Measurements from ENCODE around the gene GGNBP2.
A peak's percentile ranks its signal among the peaks of the same experiment; 100 is the strongest.

Gene GGNBP2

GRCh38 chr17:36611345-36612072, 66.8 kb downstream of the GGNBP2 start:
- TF ChIP-seq POLR2A (IDR thresholded peaks at IDR 0.05; ENCODE audit: low read length): no peak
- TF ChIP-seq GATA1 (IDR thresholded peaks at IDR 0.05; ENCODE audit: low read depth, low read length): no peak
- DNase-seq: peak; percentile 82 to 85

- TF ChIP-seq POLR2A (IDR thresholded peaks at IDR 0.05; ENCODE audit: low read length): no peak
- no peak for TF ChIP-seq GATA1 (IDR thresholded peaks at IDR 0.05; ENCODE audit: low read depth, low read length)
Observed at GRCh38 chr17:36612323-36612722, 67.6 kb downstream of the GGNBP2 start.

GRCh38 chr17:36613155-36613554, 68.4 kb downstream of the GGNBP2 start:
- no peak for DNase-seq
- TF ChIP-seq GATA1 (IDR thresholded peaks at IDR 0.05; ENCODE audit: low read depth, low read length): no peak
- no peak for TF ChIP-seq POLR2A (IDR thresholded peaks at IDR 0.05; ENCODE audit: low read length)

More at GRCh38 chr17:36612323-36612722, 67.6 kb downstream of the GGNBP2 start:
- no peak for DNase-seq

- TF ChIP-seq POLR2A (IDR thresholded peaks at IDR 0.05; ENCODE audit: low read length) (no peak), GATA1 (IDR thresholded peaks at IDR 0.05; ENCODE audit: low read depth, low read length) (no peak)
- no peak for DNase-seq
Observed at GRCh38 chr17:36614081-36614480, 69.4 kb downstream of the GGNBP2 start.

- DNase-seq: no peak
- TF ChIP-seq POLR2A (IDR thresholded peaks at IDR 0.05; ENCODE audit: low read length) (no peak), GATA1 (IDR thresholded peaks at IDR 0.05; ENCODE audit: low read depth, low read length) (no peak)
Observed at GRCh38 chr17:36614933-36615332, 70.2 kb downstream of the GGNBP2 start.

GRCh38 chr17:36616061-36617029, 71.6 kb downstream of the GGNBP2 start:
- no peak for DNase-seq
- no peak for TF ChIP-seq GATA1 (IDR thresholded peaks at IDR 0.05; ENCODE audit: low read depth, low read length)
- TF ChIP-seq POLR2A (IDR thresholded peaks at IDR 0.05; ENCODE audit: low read length): no peak

GRCh38 chr17:36617773-36618172, 73.1 kb downstream of the GGNBP2 start:
- TF ChIP-seq POLR2A (IDR thresholded peaks at IDR 0.05; ENCODE audit: low read length): no peak
- DNase-seq: no peak

GRCh38 chr17:36623281-36623680, 78.6 kb downstream of the GGNBP2 start:
- TF ChIP-seq GATA1 (IDR thresholded peaks at IDR 0.05; ENCODE audit: low read depth, low read length) (no peak), POLR2A (IDR thresholded peaks at IDR 0.05; ENCODE audit: low read length) (no peak)

GRCh38 chr17:36625188-36625587, 80.5 kb downstream of the GGNBP2 start:
- TF ChIP-seq GATA1 (IDR thresholded peaks at IDR 0.05; ENCODE audit: low read depth, low read length) (no peak), POLR2A (IDR thresholded peaks at IDR 0.05; ENCODE audit: low read length) (no peak)
- DNase-seq: no peak

More at GRCh38 chr17:36623281-36623680, 78.6 kb downstream of the GGNBP2 start:
- DNase-seq: peak; percentile 7 to 11

GRCh38 chr17:36627101-36627500, 82.4 kb downstream of the GGNBP2 start:
- TF ChIP-seq POLR2A (IDR thresholded peaks at IDR 0.05; ENCODE audit: low read length) (no peak), GATA1 (IDR thresholded peaks at IDR 0.05; ENCODE audit: low read depth, low read length) (no peak)
- DNase-seq: no peak

GRCh38 chr17:36628576-36628975, 83.9 kb downstream of the GGNBP2 start:
- TF ChIP-seq GATA1 (IDR thresholded peaks at IDR 0.05; ENCODE audit: low read depth, low read length) (no peak), POLR2A (IDR thresholded peaks at IDR 0.05; ENCODE audit: low read length) (no peak)
- DNase-seq: no peak

GRCh38 chr17:36629252-36629847, 84.6 kb downstream of the GGNBP2 start:
- no peak for TF ChIP-seq POLR2A (IDR thresholded peaks at IDR 0.05; ENCODE audit: low read length)
- TF ChIP-seq GATA1 (IDR thresholded peaks at IDR 0.05; ENCODE audit: low read depth, low read length): no peak
- peak; percentile 86 to 92 for DNase-seq

GRCh38 chr17:36629970-36630502, 85.3 kb downstream of the GGNBP2 start:
- no peak for DNase-seq
- no peak for TF ChIP-seq GATA1 (IDR thresholded peaks at IDR 0.05; ENCODE audit: low read depth, low read length)
- no peak for TF ChIP-seq POLR2A (IDR thresholded peaks at IDR 0.05; ENCODE audit: low read length)

GRCh38 chr17:36631022-36631421, 86.3 kb downstream of the GGNBP2 start:
- no peak for TF ChIP-seq GATA1 (IDR thresholded peaks at IDR 0.05; ENCODE audit: low read depth, low read length)
- TF ChIP-seq POLR2A (IDR thresholded peaks at IDR 0.05; ENCODE audit: low read length): no peak
- DNase-seq: no peak

Data from erythroblast (primary cell).